Coronary artery (tissue), 2 donors: ENCODE measurements around the gene TRIM14.
"Not testable (repeated sequence)": the region's sequence is repeated elsewhere in the genome, so short reads cannot be mapped to it uniquely, and the experiment has no call there.

Source experiments
- DNase-seq: peaks from one replicate; pipeline ENCODE4 v3.0.0-alpha.2; 2017; ENCODE audit warnings: low spot score
- H3K27ac ChIP-seq, 2 donors: fragments of 200-600 bp; sonication (generic); one replicate each; pipeline ENCODE4 v1.5.1; 2016 to 2019
- H3K4me3 ChIP-seq: fragments of 200-600 bp; sonication (generic); 2 replicates; pipeline ENCODE4 v1.5.1; 2016; ENCODE audit warnings: mild to moderate bottlenecking, moderate library complexity
- CTCF ChIP-seq: fragments of 200-600 bp; sonication (generic); IDR thresholded peaks from one replicate; pipeline ENCODE4 v1.5.1; 2019; ENCODE audit warnings: antibody characterized with exemption

Gene TRIM14

GRCh38 chr9:98091735-98092612 lies 27.0 kb downstream of the TRIM14 start:
- no peak for TF ChIP-seq CTCF
- H3K27ac ChIP-seq: no peak overlapping the region
- no peak for DNase-seq
- H3K4me3 ChIP-seq: no peak overlapping the region

DNA sequence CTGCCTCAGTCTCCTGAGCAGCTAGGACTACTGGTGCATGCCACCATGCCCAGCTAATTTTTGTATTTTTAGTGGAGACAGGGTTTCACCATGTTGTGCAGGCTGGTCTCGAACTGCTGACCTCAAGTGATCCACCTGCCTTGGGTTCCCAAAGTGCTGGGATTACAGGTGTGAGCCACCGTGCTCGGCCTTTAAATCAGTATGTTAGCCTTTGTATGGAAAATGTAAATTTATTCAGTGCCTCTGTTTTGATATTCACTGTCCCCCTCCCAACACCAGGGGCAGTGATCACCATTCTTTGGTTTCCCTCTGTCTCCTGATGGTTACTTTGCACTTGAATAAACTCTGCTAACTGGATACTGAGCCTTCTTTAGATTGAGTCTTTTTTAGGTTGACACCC lies 28.3 kb downstream of the TRIM14 start:
- not testable (repeated sequence) for H3K27ac ChIP-seq, DNase-seq, H3K4me3 ChIP-seq

DNA sequence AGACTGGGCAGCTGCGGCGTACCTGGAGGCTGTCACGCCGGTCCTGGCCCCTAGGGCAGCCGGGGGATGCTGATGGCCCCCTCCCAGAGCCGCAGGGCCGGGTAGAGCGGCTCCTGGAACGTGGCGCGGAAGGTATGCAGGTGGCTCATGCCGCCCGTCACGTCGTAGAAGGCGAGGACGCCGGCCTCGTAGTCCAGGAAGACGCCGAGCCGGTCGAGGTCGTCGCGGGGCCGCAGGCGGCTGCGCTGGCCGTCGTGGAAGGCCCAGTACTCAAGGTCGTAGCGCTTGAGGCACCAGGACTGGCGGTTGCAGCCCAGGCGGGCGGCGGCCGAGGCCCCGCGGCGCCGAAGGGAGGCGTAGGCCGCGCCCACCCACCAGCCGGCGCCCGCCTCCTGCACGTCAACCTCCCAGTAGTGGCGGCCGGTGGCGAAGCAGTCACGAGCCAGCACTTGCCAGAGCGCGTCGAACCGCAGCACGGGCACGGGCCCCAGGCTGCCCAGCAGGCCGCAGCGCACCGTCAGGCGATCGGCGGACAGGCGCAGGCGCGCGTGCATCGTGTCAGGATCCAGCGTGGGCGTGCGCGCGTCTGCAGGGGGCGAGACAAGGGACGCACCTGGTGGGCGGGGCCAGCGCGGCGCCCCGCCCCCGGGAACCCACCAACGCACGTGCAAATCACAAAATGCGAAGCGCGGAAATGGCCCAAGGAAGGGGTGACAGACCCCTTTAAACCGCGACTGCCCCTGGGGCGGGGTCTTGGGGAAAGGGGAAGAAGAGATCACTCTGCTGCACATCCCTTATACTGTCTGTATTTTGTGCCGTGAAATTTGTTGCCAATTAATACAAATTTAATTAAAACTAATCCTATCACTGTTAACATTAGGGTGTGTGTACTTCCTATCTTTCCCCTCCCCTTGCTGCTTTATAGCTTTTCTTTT lies 31.3 kb downstream of the TRIM14 start:
- Histone ChIP-seq H3K4me3 (peak overlapping the region; percentile 68), H3K27ac (no peak overlapping the region)
- TF ChIP-seq CTCF: no peak
- DNase-seq: no peak

GRCh38 chr9:98086461-98086860 lies 32.6 kb downstream of the TRIM14 start:
- DNase-seq: no peak
- no peak overlapping the region for H3K27ac ChIP-seq

DNA sequence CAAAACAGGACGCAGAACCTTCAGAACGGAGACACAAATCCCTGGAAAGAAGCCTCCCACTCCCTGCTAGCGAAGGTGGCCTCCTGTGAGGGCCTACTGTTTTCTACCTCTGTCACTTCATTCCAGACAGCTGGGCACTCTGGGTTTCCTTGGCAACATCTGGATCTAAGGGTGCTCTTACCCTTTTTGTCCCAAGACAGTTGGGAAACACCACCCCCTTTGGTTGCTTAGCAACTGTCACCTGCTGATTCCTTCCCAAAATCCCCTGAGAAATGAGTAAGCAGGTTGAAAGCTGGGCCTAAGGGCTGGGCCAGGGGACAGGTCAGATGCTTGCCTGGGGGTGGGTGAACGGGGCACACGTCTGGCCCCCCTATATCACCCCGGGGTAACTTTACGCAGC lies 33.1 kb downstream of the TRIM14 start:
- Histone ChIP-seq H3K27ac (no peak overlapping the region), H3K4me3 (no peak overlapping the region)
- DNase-seq: no peak
- no peak for TF ChIP-seq CTCF

More at GRCh38 chr9:98086461-98086860, 32.6 kb downstream of the TRIM14 start:
- TF ChIP-seq CTCF: no peak
- no peak overlapping the region for H3K4me3 ChIP-seq

GRCh38 chr9:98085058-98085457 lies 34.0 kb downstream of the TRIM14 start:
- H3K27ac ChIP-seq: no peak overlapping the region
- H3K4me3 ChIP-seq: no peak overlapping the region
- DNase-seq: no peak
- TF ChIP-seq CTCF: no peak

- no peak for DNase-seq
- no peak for TF ChIP-seq CTCF
- Histone ChIP-seq H3K27ac (no peak overlapping the region), H3K4me3 (no peak overlapping the region)
Observed at GRCh38 chr9:98084396-98084795, 34.6 kb downstream of the TRIM14 start.
